Body of pancreas (tissue), 4 donors: ENCODE measurements around the gene MYO9B. TPM values are rescaled to one million over a fixed set of nuclear protein-coding genes. Genes with fewer than 3 reads are reported as not detected.

ENCODE experiments used
- ATAC-seq: fragments of 150-250 bp; one replicate; pipeline ENCODE4 v1.9.1; 2016
- DNase-seq, 4 donors: peaks; one replicate each; pipeline ENCODE4 v3.0.0-alpha.2; 2019
- H3K27ac ChIP-seq, 4 donors: fragments of 200-600 bp; sonication (generic); 1 replicate in 3 of 4; 2 replicates in 1 of 4; pipeline versions ENCODE4 v1.5.1 to v1.6.1; 2016 to 2019; ENCODE audit warnings: mild to moderate bottlenecking in 1 of 4, mixed read lengths in 1 of 4, moderate library complexity in 1 of 4
- H3K27me3 ChIP-seq, 2 donors: fragments of 200-600 bp; sonication (generic); one replicate each; pipeline ENCODE4 v1.6.0; 2016; ENCODE audit warnings: mild to moderate bottlenecking in 1 of 2
- H3K36me3 ChIP-seq, 2 donors: fragments of 200-600 bp; sonication (generic); replicated peaks in 1 of 2; 2 replicates each; pipeline ENCODE4 v1.5.1; 2016; ENCODE audit warnings: low read depth in 2 of 2; ENCODE audit not compliant: insufficient read depth in 1 of 2
- H3K4me1 ChIP-seq: fragments of 200-600 bp; sonication (generic); one replicate; pipeline ENCODE4 v1.6.0; 2016
- H3K4me3 ChIP-seq, 2 donors: fragments of 200-600 bp; sonication (generic); 1 replicate in 1 of 2; 2 replicates in 1 of 2; pipeline ENCODE4 v1.5.1; 2016 to 2019
- H3K9me3 ChIP-seq, 3 donors: fragments of 200-600 bp; sonication (generic); 1 replicate in 2 of 3; 2 replicates in 1 of 3; pipeline ENCODE4 v1.5.1; 2016
- POLR2A ChIP-seq, 3 donors: fragments of 450-650 bp; IDR thresholded peaks; one replicate each; pipeline ENCODE4 v1.6.1; 2016; ENCODE audit warnings: antibody characterized with exemption in 3 of 3, mild to moderate bottlenecking in 2 of 3
- WGBS, 2 donors: methylation state at CpG; one replicate each; pipeline ENCODE4 v1.1.5; 2017; 5-methylcytosine and 5-hydroxymethylcytosine counted together
- intact Hi-C: fragments of 100-400 bp; cut with DNase I; formaldehyde crosslinking; loops from one replicate; pipeline ENCODE4 v1.15.1; 2023
- total RNA-seq, 2 donors: library from RNA; depleted of rRNA; stranded (reverse); fragments of >200 nt; gene quantifications; one replicate each; pipeline ENCODE4 v1.1.0, GENCODE V29; 2016
- TF ChIP-seq, protein P1 (sequence below), 7 experiments: fragments of 450-650 bp in 4 of 7; fragments of 200-600 bp in 3 of 7; sonication (generic) in 3 of 7; IDR thresholded peaks; one replicate each; pipeline ENCODE4 v1.5.1; 2016 to 2019; ENCODE audit warnings: antibody characterized with exemption in 7 of 7

The MYO9B gene
- total RNA-seq, 2 donors from 2014 or later, result 26.2 to 56.0 TPM

GRCh38 chr19:17215127-17215971, 139.8 kb downstream of the MYO9B start, which contains the start of gene USE1:
TSS of gene USE1 (plus strand) at chr19:17215357. CDS start at chr19:17215406, 49 bp downstream.
- H3K36me3 ChIP-seq, result peaks cover 7 to 10% of the 10 kb centered on the region in 2 donors
- intact Hi-C loops, result loop anchor here (10.0 kb wide), 1 partner anchor 141 kb away; the partner anchor contains the start of genes HAUS8 and MYO9B
- TF ChIP-seq POLR2A (IDR thresholded peaks at IDR 0.05), result peak; percentile 83 to 94 (median 88)
- TF ChIP-seq, protein P1, sequence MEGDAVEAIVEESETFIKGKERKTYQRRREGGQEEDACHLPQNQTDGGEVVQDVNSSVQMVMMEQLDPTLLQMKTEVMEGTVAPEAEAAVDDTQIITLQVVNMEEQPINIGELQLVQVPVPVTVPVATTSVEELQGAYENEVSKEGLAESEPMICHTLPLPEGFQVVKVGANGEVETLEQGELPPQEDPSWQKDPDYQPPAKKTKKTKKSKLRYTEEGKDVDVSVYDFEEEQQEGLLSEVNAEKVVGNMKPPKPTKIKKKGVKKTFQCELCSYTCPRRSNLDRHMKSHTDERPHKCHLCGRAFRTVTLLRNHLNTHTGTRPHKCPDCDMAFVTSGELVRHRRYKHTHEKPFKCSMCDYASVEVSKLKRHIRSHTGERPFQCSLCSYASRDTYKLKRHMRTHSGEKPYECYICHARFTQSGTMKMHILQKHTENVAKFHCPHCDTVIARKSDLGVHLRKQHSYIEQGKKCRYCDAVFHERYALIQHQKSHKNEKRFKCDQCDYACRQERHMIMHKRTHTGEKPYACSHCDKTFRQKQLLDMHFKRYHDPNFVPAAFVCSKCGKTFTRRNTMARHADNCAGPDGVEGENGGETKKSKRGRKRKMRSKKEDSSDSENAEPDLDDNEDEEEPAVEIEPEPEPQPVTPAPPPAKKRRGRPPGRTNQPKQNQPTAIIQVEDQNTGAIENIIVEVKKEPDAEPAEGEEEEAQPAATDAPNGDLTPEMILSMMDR (IDR thresholded peaks at IDR 0.05), result peak in 1 of 7 experiments; percentile 20

GRCh38 chr19:17216058-17216670, 140.6 kb downstream of the MYO9B start:
- peak overlapping the region in 1 of 4 donors; percentile 98 for H3K27ac ChIP-seq
- peaks cover 7 to 10% of the 10 kb centered on the region in 2 donors for H3K36me3 ChIP-seq
- peak overlapping the region in 1 of 2 donors; percentile 59 for H3K4me3 ChIP-seq
- no peaks in the 10 kb centered on the region for H3K9me3 ChIP-seq
- H3K4me1 ChIP-seq, result peaks cover 25% of the 10 kb centered on the region
- intact Hi-C loops, result loop anchor here (10.0 kb wide), 1 partner anchor 141 kb away; the partner anchor contains the start of genes HAUS8 and MYO9B
- TF ChIP-seq, protein P1 (IDR thresholded peaks at IDR 0.05), result no peak
- no peak for TF ChIP-seq POLR2A (IDR thresholded peaks at IDR 0.05)
- no peak for ATAC-seq
- WGBS, 2 donors, result 65 to 74% methylated on average over 10 to 13 of the region's 13 CpGs
- peak in 1 of 4 donors; percentile 39 for DNase-seq
- H3K27me3 ChIP-seq, result no peaks in the 10 kb centered on the region

More at GRCh38 chr19:17215127-17215971, 139.8 kb downstream of the MYO9B start, which contains the start of gene USE1:
- peak; percentile 96 for ATAC-seq
- peak within 1 kb of the TSS in 1 of 2 donors; percentile 59 for H3K4me3 ChIP-seq
- peak; percentile 91 to 94 (median 93) for DNase-seq
- WGBS, 2 donors, result 2 to 9% methylated on average over 24 to 55 of the region's 56 CpGs
- H3K27me3 ChIP-seq, result no peaks in the 10 kb centered on the region
- no peaks in the 10 kb centered on the region for H3K9me3 ChIP-seq
- H3K4me1 ChIP-seq, result peaks cover 24% of the 10 kb centered on the region
- peak within 1 kb of the TSS; percentile 84 to 98 (median 90) for H3K27ac ChIP-seq

GRCh38 chr19:17219286-17219685, 143.7 kb downstream of the MYO9B start:
- Histone ChIP-seq H3K27ac (no peak overlapping the region), H3K36me3 (peaks cover 7 to 10% of the 10 kb centered on the region in 2 donors), H3K27me3 (no peaks in the 10 kb centered on the region), H3K4me3 (no peak overlapping the region), H3K4me1 (peaks cover 24% of the 10 kb centered on the region), H3K9me3 (no peaks in the 10 kb centered on the region)
- ATAC-seq (no peak), DNase-seq (no peak)
- intact Hi-C loops, result loop anchor here (10.0 kb wide), 1 partner anchor 144 kb away; the partner anchor contains the start of genes HAUS8 and MYO9B
- TF ChIP-seq, protein P1 (IDR thresholded peaks at IDR 0.05), result no peak
- no peak for TF ChIP-seq POLR2A (IDR thresholded peaks at IDR 0.05)
- whole genome bisulfite sequencing, 2 donors, result 90 to 93% methylated on average over 7 to 8 of the region's 8 CpGs

GRCh38 chr19:17220207-17220758, 144.7 kb downstream of the MYO9B start:
- H3K27ac ChIP-seq, result no peak overlapping the region
- DNase-seq, result peak in 2 of 4 donors; percentile 36 to 64
- ATAC-seq, result no peak

More at GRCh38 chr19:17220207-17220758, 144.7 kb downstream of the MYO9B start:
- intact Hi-C loops, result no loop called here
- TF ChIP-seq POLR2A (IDR thresholded peaks at IDR 0.05), result no peak
- TF ChIP-seq, protein P1 (IDR thresholded peaks at IDR 0.05), result no peak
- H3K36me3 ChIP-seq, result peaks cover 7 to 10% of the 10 kb centered on the region in 2 donors
- H3K4me1 ChIP-seq, result peaks cover 19% of the 10 kb centered on the region
- no peaks in the 10 kb centered on the region for H3K9me3 ChIP-seq
- no peaks in the 10 kb centered on the region for H3K27me3 ChIP-seq
- 34 to 43% methylated on average over 9 to 13 of the region's 14 CpGs for WGBS, 2 donors
- H3K4me3 ChIP-seq, result no peak overlapping the region
